HepG2 (cell line): ENCODE data around the gene BAIAP2L1. TPM values are rescaled to one million over a fixed set of nuclear protein-coding genes. Genes with fewer than 3 reads are reported as not detected.

Experiments
- BCL6 ChIP-seq: IDR thresholded peaks from 2 replicates; pipeline ENCODE4 v1.6.1; 2016; ENCODE audit warnings: missing genetic modification reagents, missing compliant biosample characterization
- HMG20B ChIP-seq: conservative IDR thresholded peaks from 2 replicates; pipeline ENCODE4 v1.6.1; 2016; ENCODE audit warnings: missing genetic modification reagents, missing compliant biosample characterization
- HNF4A ChIP-seq: sonication (generic); formaldehyde crosslinking; IDR thresholded peaks from 2 replicates; pipeline ENCODE4 v1.4.0; 2020; ENCODE audit warnings: missing genetic modification reagents
- MBNL3 ChIP-seq: fragments of 250-450 bp; sonication (Bioruptor Pico); conservative IDR thresholded peaks from 2 replicates; pipeline ENCODE4 v1.8.0; 2022; ENCODE audit warnings: mild to moderate bottlenecking, inconsistent platforms
- PAXIP1 ChIP-seq: sonication (generic); formaldehyde crosslinking; conservative IDR thresholded peaks from 2 replicates; pipeline ENCODE4 v1.4.0; 2020; ENCODE audit warnings: mild to moderate bottlenecking, missing genetic modification reagents, moderate library complexity
- PRDM10 ChIP-seq: sonication (generic); formaldehyde crosslinking; IDR thresholded peaks from 2 replicates; pipeline ENCODE4 v1.4.0; 2020; ENCODE audit warnings: low read depth, missing genetic modification reagents
- RARG ChIP-seq: sonication (generic); formaldehyde crosslinking; IDR thresholded peaks from 2 replicates; pipeline ENCODE4 v1.4.0; 2020; ENCODE audit warnings: low read depth, mild to moderate bottlenecking, missing genetic modification reagents
- SMYD3 ChIP-seq: sonication (generic); formaldehyde crosslinking; IDR thresholded peaks from 2 replicates; pipeline ENCODE4 v1.8.1; 2023; ENCODE audit warnings: mild to moderate bottlenecking, missing genetic modification reagents
- SNAPC2 ChIP-seq: sonication (generic); formaldehyde crosslinking; IDR thresholded peaks from 2 replicates; pipeline ENCODE4 v1.8.1; 2022; ENCODE audit warnings: mild to moderate bottlenecking, missing genetic modification reagents
- SP5 ChIP-seq: IDR thresholded peaks from 2 replicates; pipeline ENCODE4 v1.6.1; 2016; ENCODE audit warnings: low read depth, borderline replicate concordance
- ZNF207 ChIP-seq: fragments of 450-650 bp; IDR thresholded peaks from 2 replicates; pipeline ENCODE4 v1.6.1; 2016; ENCODE audit warnings: antibody characterized with exemption, borderline replicate concordance
- ZNF556 ChIP-seq: sonication (generic); formaldehyde crosslinking; IDR thresholded peaks from 2 replicates; pipeline ENCODE4 v1.4.0; 2020; ENCODE audit warnings: mild to moderate bottlenecking, missing genetic modification reagents, borderline replicate concordance
- ZNF670 ChIP-seq: sonication (generic); formaldehyde crosslinking; IDR thresholded peaks from 2 replicates; pipeline ENCODE4 v1.8.0; 2022; ENCODE audit warnings: mild to moderate bottlenecking, missing genetic modification reagents, borderline replicate concordance
- ZNF674 ChIP-seq: sonication (generic); formaldehyde crosslinking; IDR thresholded peaks from 2 replicates; pipeline ENCODE4 v1.5.0; 2020; ENCODE audit warnings: low read depth, mild to moderate bottlenecking, missing genetic modification reagents
- ZNF687 ChIP-seq: sonication (generic); formaldehyde crosslinking; IDR thresholded peaks from 2 replicates; pipeline ENCODE4 v1.5.1; 2020; ENCODE audit warnings: mild to moderate bottlenecking, missing genetic modification reagents, moderate library complexity
- ZNF746 ChIP-seq: sonication (generic); formaldehyde crosslinking; IDR thresholded peaks from 2 replicates; pipeline ENCODE4 v1.8.0; 2022; ENCODE audit warnings: mild to moderate bottlenecking, missing genetic modification reagents
- polyA plus RNA-seq, 8 experiments: library from polyadenylated mRNA; depleted of rRNA in 3 of 8; stranded (reverse) in 7 of 8; unstranded in 1 of 8; fragments of >200 nt; fragmentation: Illumina TruSeq in 4 of 8; extraction: Trizol in 4 of 8; gene quantifications; 2 replicates each; pipeline versions ENCODE4 v1.2.1 to v1.2.3, GENCODE V29; 2011 to 2016; ENCODE audit warnings: low read depth in 4 of 8, missing spikeins in 1 of 8, mixed read lengths in 1 of 8; ENCODE audit not compliant: insufficient read depth in 1 of 8
- total RNA-seq, 5 experiments: library from RNA; depleted of rRNA; stranded (reverse); fragments of >200 nt; fragmentation: Illumina TruSeq; extraction: Trizol; gene quantifications; 2 replicates each; pipeline ENCODE4 v1.2.3, GENCODE V29; 2016; ENCODE audit warnings: low read depth in 1 of 5

The BAIAP2L1 gene
- total and polyA plus RNA-seq, 2 of the 13 experiments (the other 11 are each of a cell fraction or from before 2014, with no cell fraction given), result 13.0 to 21.5 TPM

GRCh38 chr7:98300595-98301372 is 100.1 kb downstream of the BAIAP2L1 start (continued):
- TF ChIP-seq MBNL3 (CRISPR knock-in tag) (no peak), SNAPC2 (no peak), SMYD3 (no peak), SP5 (CRISPR knock-in tag) (peak; percentile 71), ZNF670 (no peak), PAXIP1 (CRISPR knock-in tag) (peak; percentile 82), BCL6 (peak; percentile 84), HMG20B (CRISPR knock-in tag) (peak; percentile 92), PRDM10 (CRISPR knock-in tag) (no peak; the same call in 1 of the 2 replicates), HNF4A (CRISPR knock-in tag) (peak; percentile 57), RARG (no peak), ZNF687 (CRISPR knock-in tag) (peak; percentile 87), ZNF674 (CRISPR knock-in tag) (no peak), ZNF556 (CRISPR knock-in tag) (peak; percentile 69; the same call in 1 of the 2 replicates), ZNF207 (no peak), ZNF746 (no peak)
